ENCODE results near the gene DCAF17.

DNA sequence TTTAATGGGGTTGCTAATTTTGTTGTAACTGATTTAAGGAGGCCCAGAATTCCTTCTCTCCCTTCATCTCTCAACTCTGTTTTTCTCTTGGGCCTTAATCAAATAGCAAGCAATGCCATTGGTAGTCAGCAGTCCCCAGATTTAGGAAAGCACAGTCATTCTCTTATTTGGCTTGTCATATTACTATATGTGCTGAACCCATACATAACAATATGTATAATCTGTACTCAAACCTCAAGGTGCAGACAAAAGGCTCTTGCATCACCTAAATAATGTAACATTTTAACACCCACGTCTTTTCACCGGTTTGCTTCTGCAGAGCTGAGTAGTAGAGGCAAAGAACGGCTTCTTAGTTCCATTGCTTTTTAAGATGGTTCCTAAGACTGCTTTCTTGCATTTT, 33.6 kb upstream of the DCAF17 start:
- TF ChIP-seq, protein P1, sequence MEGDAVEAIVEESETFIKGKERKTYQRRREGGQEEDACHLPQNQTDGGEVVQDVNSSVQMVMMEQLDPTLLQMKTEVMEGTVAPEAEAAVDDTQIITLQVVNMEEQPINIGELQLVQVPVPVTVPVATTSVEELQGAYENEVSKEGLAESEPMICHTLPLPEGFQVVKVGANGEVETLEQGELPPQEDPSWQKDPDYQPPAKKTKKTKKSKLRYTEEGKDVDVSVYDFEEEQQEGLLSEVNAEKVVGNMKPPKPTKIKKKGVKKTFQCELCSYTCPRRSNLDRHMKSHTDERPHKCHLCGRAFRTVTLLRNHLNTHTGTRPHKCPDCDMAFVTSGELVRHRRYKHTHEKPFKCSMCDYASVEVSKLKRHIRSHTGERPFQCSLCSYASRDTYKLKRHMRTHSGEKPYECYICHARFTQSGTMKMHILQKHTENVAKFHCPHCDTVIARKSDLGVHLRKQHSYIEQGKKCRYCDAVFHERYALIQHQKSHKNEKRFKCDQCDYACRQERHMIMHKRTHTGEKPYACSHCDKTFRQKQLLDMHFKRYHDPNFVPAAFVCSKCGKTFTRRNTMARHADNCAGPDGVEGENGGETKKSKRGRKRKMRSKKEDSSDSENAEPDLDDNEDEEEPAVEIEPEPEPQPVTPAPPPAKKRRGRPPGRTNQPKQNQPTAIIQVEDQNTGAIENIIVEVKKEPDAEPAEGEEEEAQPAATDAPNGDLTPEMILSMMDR (IDR thresholded peaks at IDR 0.05): no peak
- TF ChIP-seq, protein P2, sequence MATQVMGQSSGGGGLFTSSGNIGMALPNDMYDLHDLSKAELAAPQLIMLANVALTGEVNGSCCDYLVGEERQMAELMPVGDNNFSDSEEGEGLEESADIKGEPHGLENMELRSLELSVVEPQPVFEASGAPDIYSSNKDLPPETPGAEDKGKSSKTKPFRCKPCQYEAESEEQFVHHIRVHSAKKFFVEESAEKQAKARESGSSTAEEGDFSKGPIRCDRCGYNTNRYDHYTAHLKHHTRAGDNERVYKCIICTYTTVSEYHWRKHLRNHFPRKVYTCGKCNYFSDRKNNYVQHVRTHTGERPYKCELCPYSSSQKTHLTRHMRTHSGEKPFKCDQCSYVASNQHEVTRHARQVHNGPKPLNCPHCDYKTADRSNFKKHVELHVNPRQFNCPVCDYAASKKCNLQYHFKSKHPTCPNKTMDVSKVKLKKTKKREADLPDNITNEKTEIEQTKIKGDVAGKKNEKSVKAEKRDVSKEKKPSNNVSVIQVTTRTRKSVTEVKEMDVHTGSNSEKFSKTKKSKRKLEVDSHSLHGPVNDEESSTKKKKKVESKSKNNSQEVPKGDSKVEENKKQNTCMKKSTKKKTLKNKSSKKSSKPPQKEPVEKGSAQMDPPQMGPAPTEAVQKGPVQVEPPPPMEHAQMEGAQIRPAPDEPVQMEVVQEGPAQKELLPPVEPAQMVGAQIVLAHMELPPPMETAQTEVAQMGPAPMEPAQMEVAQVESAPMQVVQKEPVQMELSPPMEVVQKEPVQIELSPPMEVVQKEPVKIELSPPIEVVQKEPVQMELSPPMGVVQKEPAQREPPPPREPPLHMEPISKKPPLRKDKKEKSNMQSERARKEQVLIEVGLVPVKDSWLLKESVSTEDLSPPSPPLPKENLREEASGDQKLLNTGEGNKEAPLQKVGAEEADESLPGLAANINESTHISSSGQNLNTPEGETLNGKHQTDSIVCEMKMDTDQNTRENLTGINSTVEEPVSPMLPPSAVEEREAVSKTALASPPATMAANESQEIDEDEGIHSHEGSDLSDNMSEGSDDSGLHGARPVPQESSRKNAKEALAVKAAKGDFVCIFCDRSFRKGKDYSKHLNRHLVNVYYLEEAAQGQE (IDR thresholded peaks at IDR 0.05): no peak
- no peak for TF ChIP-seq ESRRA (IDR thresholded peaks at IDR 0.05; ENCODE audit: borderline replicate concordance, low read length)
- TF ChIP-seq RAD21 (conservative IDR thresholded peaks at IDR 0.05 in 1 of 2, IDR thresholded peaks at IDR 0.05 in 1 of 2): no peak
- TF ChIP-seq CEBPB (IDR thresholded peaks at IDR 0.05): no peak
- TF ChIP-seq POLR2A (IDR thresholded peaks at IDR 0.05; ENCODE audit: low read length): no peak
- no peak for TF ChIP-seq CHD4 (IDR thresholded peaks at IDR 0.05; ENCODE audit: borderline replicate concordance)
- no peak for TF ChIP-seq MAFK (IDR thresholded peaks at IDR 0.05; ENCODE audit: partially characterized antibody)
- TF ChIP-seq NPAS2 (CRISPR knock-in tag; IDR thresholded peaks at IDR 0.05; ENCODE audit: borderline replicate concordance): no peak
- TF ChIP-seq KDM5A (IDR thresholded peaks at IDR 0.05): no peak
- no peak for TF ChIP-seq KDM1A (IDR thresholded peaks at IDR 0.05; ENCODE audit: low read depth)

Measured in A549 (cell line).